ENCODE measurements around the gene UGGT2.
"Not testable (repeated sequence)": the region's sequence is repeated elsewhere in the genome, so short reads cannot be mapped to it uniquely, and the experiment has no call there.

UGGT2 gene

DNA sequence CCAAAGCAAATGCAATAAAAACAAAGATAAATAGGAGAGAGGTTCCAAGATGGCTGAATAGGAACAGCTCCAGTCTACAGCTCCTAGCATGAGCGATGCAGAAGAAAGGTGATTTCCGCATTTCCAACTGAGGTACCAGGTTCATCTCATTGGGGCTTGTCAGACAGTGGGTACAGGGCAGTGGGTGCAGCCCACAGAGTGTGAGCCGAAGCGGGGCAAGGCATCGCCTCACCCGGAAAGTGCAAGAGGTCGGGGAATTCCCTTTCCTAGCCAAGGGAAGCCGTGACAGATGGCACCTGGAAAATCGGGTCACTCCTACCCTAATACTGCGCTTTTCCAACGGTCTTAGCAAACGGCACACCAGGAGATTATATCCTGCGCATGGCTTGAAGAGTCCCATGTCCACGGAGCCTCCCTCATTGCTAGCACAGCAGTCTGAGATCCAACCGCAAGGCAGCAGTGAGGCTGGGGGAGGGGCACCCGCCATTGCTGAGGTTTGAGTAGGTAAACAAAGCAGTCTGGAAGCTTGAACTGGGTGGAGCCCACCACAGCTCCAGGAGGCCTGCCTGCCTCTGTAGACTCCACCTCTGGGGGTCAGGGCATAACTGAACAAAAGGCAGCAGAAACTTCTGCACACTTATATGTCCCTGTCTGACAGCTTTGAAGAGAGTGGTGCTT, 6.6 kb downstream of the UGGT2 start:
- not testable (repeated sequence) for DNase-seq (ENCODE audit: low read depth in 2 of 2)

DNA sequence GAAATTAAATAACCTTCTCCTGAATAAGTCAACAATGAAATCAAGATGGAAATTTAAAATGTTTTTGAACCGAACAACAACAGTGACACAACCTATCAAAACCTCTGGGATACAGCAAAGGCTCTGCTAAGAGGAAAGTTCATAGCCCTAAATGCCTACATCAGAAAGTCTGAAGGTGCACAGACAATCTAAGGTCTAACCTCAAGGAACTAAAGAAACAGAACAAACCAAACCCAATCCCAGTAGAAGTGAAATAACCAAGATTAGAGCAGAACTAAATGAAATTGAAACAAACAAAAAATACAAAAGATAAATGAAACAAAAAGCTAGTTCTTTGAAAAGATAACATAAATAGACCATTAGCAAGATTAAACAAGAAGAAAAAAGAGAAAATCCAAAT, 9.0 kb downstream of the UGGT2 start:
- no peak for DNase-seq (ENCODE audit: low read depth in 2 of 2)

DNA sequence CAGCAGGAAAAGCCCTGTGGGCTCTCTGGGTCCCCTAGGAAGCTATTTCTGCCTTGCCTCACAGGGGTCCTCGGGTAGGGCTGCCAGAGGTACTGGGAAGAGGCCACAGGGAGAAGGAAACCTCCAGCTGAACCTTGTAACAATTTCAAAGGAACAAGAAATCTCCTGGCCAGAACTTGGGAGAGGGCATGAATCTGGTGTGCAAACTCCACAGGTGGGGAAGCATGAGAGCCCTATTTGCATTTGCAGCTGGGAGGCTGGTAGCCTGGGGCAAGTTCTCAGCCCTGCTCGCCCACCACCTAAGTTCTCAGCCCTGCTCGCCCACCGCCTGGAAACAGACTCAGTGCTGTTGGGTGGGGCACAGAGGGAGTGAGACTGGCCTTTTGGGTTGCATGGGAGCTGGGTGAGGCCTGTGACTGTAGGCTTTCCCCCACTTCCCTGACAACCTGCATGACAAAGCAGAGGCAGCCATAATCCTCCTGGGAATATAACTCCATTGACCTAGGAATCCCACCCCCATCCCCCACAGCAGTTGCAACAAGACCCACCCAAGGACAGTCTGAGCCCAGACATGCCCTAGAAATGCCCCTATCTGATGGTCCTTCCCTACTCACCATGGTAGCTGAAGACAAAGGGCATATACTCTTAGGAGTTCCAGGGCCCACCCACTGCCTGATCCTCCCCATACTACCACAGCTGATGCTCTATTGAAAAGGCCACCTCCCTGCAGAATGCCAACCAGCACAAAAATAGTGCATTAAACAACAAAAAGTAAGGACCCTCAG, 11.7 kb downstream of the UGGT2 start:
- no peak for DNase-seq (ENCODE audit: low read depth in 2 of 2)

DNA sequence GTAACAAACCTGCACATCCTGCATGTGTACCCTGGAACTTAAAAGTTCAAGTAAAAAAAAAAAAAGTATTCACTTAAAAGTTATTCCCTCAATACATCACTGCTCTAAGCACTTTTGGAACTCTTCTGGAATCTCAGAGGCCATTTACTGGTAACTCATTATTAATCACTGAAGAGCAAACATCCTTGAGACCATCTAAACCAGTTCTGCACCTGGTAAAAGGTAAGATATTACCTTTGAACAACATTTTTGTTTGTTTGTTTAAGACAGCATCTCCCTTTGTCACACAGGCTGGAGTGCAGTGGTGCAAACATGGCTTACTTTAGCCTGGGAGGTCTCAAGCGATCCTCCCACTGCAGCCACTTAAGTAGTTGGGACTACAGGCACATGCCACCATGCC, 16.7 kb downstream of the UGGT2 start:
- DNase-seq (ENCODE audit: low read depth in 2 of 2): no peak

DNA sequence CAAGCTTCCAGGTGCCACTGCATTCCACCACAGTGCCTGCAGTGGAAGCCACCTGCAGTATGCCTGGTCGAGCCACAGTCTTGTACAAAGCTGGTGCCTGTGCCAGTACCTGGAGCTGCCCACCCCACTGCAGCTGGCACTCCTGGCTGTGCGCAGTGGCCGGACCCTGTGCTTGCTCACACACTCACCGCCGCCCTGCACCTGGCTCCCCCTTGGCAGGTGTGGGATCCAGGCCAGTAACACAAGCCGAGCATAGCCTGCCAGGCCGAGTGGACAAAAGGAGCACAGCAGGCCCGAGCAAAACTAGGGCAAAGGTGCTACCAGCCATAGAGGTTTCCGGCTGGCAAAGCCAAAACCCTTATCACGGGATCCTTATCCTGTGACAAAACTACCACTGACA, 18.5 kb downstream of the UGGT2 start:
- DNase-seq (ENCODE audit: low read depth in 2 of 2): no peak

DNA sequence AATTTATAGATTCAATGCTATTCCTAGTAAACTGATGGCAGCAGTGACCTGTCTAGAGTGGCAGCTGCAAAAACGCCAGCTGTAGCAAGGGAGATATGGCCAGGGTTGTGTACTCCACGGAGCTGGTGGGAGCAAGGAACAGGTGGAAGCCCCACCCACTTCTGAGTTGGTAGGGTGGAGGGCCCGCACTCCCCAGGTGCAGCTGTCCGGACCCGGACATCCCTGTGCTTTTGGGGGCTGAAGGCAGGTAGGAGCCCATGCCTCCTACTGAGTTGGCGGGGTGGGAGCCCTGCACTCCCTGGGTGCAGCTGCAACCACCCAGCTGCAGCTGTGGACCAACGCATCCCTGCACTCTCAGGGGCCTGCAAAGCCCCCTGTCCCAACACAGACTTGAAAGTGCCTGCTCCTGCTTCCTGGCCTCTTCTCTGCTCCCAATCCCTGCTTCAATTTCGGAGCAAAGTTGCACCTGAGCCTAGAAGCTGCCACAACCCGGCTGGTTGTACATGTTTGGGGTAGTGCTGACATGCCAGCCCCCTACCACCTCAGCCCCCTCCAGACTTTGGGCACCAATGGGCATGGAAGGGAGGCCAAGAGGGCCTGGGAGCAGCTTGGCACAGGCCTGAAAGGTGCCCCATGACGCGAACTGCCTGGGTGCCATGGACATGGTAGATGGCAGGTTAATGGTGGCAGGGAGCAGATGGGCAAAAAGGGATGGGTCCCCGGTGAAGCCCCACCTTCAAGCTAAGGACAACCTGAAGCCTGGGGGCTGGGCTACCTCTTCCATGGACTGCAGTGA, 19.8 kb downstream of the UGGT2 start:
- no peak for DNase-seq (ENCODE audit: low read depth in 2 of 2)

DNA sequence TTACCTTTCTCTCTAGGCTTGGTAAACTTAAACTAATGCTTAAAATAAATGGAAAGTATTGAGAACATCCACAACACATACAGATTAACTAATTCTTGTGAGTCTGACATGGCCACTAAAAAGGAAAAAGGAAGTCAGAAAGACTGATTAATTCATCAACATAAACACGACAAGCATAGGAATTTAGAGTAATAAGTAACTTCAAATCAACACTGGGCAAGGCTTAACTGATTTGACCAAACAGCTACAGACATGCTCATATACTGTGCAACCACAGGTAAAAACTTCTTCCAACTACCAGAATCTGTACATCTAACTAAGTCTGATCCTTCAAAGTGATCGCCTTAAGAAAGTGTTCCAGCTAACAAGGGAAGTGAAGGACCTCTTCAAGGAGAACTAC, 20.5 kb downstream of the UGGT2 start:
- DNase-seq (ENCODE audit: low read depth in 2 of 2): no peak

DNA sequence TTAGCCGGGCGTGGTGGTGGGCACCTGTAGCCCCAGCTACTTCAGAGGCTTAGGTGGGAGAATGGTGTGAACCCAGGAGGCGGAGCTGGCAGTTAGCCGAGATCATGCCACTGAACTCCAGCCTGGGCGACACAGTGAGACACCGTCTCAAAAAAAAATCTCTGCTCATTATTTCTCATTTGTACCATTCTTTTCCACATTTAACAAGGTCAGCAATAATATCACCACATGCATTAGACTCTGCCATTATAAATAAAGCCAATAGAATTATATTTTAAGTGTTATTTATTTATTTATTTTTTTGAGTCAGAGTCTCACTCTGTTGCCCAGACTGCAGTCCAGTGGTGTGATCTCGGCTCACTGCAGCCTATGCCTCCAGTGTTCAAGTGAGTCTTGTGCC, 24.2 kb downstream of the UGGT2 start:
- no peak for DNase-seq (ENCODE audit: low read depth in 2 of 2)

DNA sequence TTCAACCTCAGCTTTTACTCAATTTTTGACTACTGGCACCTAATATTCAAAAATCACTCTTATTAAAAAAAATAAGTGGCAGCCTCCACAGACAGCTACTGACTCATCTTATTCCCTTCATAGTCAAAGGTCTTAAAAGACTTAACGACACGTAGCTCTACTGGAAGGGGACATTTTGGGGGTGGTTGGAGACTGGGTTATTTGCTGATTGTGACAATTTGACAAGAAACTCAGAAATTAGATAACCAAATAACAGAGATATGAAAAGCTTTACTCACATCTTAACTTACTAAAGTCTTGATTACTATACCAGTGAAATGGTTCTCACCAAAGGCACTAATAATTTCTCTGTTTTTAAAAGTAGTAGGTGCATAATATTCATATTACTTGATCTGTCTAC, 25.7 kb downstream of the UGGT2 start:
- DNase-seq (ENCODE audit: low read depth in 2 of 2): no peak

DNA sequence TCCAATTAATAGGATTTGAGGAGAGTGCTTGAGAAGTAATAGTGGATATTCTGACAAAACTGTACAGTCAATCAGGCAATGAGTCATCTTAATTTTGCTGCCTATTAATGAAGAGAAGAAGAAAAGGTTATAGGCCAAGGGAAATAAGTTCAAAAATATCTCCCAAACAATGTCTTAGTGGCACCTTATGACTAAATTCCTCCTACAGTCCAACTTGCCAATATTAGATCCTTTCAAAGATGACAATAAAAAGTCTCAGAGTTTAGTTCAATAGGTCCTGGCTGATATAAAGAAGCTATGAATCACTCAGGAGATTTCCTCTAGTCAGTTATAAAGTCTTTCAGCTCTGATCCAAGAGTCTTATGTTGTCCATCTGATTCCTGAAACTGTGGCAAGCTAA, 27.9 kb downstream of the UGGT2 start:
- no peak for DNase-seq (ENCODE audit: low read depth in 2 of 2)

DNA sequence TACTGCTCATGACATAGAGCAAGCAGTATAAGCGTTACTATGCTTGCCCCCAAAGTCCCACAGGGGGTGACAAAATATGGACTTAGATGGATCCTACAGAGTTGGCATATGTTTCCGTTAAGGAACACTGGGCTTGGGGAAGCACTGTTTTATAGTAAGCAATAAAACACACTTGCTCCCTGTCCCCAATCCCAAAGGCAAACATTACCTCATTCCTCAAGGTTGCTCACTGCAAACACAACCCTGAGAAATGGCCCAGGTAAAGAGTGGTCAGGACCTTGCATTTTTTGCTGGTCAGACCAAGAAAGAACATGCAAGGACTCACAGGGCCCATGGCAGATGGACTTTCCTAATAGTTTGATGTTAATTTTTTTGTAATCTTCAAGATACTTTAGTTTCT, 32.3 kb downstream of the UGGT2 start:
- no peak for DNase-seq (ENCODE audit: low read depth in 2 of 2)

DNA sequence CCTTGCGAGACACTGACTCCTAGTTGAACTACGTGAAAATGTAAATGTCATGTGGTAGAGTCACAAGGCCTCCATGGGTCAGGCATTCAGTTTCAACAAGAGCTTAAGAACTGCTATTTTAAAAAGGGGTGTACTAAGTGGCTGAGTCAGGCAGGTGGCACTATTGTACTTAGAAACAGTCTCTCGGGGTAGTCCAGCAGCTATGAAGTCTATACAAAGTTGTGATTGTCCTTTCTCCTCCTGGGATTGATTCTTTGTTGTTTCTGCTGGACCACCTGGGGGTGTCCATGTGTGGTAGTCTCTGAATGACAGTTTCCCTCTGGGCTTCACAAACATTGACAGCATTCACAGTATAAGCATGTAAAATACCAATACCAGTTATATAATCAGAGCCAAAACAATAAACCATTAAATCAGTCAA, 33.0 kb downstream of the UGGT2 start:
- DNase-seq (ENCODE audit: low read depth in 2 of 2): no peak

DNA sequence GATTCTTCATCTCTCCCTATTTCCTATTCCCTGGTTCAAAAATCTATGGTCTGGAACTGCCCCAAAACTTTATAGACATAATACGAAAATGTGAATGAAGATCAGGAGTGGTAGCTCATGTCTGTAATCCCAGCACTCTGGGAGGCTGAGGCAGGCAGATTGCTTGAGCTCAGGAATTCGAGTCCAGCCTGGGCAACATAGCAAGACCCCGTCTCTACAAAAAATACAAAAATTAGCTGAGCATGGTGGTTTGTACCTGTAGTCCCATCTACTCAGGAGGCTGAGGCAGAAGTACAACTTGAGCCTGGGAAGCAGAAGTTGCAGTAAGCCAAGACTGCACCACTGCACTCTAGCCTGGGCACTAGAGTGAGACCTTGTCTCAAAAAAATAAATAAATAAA, 35.1 kb downstream of the UGGT2 start:
- no peak for DNase-seq (ENCODE audit: low read depth in 2 of 2)

DNA sequence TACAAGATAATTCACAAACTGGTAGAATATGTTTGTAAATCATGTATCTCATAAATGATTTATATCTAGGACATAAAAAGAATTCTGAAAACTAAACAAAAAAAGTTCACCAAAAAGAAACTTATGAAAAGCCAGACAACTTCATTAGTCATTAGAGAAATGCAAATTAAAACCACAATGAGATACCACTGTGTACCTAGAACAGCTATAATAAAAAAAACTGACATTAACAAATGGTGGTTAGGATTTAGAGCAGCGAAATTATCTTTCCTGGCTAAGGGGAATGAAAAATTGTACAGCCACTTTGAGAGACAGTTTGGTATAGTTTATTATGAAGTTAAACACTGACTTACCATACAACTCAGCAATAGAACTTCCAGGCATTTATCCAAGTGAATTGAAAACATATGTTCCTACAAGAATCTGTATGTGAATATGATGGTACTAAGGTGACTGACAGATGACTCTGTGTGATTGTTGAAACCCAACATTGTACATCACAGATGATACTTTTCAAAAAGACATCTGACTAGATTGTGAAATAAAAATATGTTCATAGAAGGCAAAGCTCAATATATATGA, 41.8 kb downstream of the UGGT2 start:
- DNase-seq (ENCODE audit: low read depth in 2 of 2): no peak

DNA sequence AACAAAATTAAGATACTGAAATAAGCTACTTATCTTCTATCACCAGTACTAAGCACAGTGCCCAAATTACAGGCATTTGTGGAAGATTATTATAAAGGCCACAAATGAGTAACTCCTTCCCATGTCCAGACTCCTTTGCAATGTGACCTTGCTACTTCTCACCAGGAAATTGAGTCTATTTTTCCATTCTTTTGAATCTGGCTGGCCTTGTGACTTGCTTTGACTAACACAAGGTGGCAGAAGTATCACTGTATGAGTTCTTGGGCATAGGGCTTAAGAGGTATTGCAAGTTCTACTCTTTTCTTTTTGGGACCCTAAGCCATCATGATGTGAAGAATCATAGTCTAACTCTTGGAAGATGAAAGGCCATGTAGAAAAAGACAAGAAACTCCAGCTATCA, 49.9 kb downstream of the UGGT2 start:
- DNase-seq (ENCODE audit: low read depth in 2 of 2): no peak

DNA sequence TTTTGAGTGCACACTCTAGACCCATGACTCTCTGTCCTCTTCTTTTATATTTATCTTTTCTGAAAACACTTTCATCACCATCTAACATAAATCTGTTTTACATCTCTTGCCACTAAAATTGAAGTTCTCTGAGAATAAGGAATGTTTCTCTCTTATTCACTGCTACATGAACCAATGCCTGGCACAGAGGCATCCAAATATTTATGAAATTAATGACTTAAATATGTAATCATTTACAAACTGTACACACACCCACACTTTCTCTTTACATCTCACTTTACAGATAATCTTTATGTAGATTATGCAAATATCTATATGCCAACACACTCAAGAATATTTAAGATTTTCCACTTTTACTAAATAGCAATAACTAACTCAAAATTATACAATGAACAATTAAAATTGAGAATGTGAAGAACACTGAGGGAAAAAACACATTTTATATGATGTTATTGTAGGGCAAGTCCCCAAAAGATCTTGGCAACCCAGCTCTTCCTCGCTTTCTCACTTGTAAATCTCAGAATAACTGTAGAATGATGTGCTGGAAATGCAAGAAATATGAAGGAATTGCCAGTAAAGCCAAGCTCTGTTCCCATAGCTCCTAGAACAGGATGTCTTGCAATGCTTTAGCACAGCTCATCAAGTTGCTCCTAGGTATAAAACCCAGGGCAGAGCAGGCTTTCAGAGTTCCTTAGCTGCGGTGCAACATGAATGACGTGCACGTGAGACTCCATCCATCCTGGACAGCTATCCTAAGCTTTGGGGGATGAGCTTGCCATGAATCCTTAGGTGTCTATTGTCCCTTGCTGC, 50.7 kb downstream of the UGGT2 start:
- no peak for DNase-seq (ENCODE audit: low read depth in 2 of 2)

DNA sequence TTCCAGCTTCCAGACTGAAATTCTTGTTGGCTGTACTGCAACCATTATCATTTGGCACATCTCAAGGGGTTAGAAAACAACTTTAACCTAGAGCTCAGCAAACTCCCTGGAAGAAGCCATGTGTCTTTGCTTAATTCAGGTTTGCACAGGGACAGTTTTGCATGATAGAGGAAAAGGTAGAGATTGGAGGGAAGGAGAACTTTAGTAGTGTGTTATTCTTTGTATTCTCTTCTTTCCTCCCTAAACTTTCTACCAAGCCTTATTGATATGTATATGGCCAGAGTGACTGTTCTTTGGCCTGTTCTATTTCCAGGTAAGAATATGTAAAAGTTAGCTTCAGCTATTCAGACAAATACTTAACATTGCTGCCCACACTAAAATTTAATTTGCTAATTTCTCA, 53.1 kb downstream of the UGGT2 start:
- DNase-seq (ENCODE audit: low read depth in 2 of 2): no peak

DNA sequence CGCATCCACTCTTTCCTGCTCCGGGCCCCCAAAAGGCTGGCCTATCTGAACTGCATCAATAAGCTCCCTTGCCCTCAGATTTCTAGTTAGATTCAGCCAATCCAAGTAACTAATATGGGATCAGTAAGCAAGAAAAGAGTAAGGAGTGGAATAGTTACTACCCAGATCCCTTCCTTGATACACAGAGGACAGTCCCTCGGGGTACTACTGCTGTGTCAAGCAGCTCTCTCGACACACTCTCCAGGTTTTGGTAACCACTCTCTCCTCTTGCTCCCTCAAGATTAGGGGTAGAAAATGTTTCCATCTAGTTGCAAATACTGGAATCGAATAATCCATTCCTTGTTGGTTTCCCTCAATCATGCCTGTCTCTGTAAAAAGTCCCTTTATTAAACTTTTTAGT, 65.4 kb downstream of the UGGT2 start:
- no peak for DNase-seq (ENCODE audit: low read depth in 2 of 2)

DNA sequence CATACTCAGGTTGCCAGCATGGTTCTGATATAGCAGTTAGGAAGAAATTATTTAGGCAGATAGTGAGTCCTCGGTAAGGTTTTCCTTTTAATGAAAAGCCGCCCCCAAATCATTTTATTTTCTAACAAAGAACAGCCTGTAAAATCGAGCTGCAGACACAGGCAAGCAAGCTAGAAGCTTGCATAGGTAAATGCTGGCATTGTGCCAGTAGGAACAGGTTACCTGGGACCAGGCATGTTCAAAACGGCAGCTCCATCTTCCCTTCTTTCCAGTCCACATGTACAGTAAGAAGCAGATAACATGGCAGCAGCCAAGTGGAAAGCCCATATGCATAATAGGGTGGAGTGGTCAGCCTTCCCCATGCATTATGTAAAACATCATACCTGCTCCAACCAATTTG, 71.1 kb downstream of the UGGT2 start:
- DNase-seq (ENCODE audit: low read depth in 2 of 2): no peak

DNA sequence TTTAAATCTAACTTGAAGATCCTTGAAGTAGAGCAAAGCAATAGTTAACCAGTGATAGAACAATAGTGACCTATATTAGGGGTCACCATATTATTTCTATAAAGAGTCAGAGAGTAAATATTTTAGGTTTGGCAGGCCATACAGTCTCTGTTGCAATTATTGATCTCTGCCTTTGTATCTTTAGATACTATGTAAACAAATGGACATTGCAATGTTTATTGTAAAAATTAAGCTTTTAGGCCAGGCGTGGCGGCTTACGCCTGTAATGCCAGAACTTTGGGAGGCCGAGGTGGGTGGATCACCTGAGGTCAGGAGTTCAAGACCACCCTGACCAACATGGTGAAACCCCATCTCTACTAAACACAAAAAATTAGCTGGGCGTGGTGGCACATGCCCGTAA, 80.5 kb downstream of the UGGT2 start:
- not testable (repeated sequence) for DNase-seq (ENCODE audit: low read depth in 2 of 2)

DNA sequence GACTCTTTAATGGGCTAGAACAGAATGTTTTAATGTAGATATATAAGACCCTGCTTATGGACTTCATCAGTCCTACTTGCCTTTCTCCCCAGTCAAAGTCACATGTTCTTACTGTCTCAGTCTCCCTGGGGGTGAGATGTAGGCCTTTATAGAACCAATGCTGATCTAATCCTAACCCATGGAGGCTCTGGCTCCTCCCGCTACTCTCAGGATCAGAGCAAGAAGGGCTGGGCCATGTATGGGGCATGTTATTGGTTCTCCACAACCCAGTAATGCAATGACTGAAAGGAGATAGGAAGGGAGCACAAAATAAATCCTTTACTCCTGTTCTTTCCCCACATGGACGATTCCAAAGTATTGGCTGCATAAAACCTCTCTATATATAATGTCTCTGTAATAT, 82.3 kb downstream of the UGGT2 start:
- DNase-seq (ENCODE audit: low read depth in 2 of 2): no peak

DNA sequence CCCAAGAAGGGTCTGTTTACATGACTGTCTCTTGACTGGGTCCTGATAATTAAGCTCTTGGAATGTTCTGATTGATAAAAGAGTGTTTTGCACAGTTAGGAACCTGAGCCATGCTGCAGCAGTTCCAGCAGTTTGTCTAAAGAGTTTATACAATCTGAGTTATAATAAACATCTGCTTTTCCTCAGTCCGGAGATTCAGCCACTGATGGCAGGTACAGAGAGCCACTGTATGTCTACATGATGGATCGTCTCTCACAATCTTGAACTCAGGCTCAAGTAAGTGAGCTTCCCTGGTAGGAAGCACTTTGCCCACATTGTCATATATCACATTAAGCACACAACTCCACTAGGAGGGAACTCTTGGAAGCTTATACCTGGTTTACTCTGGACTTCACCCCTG, 84.3 kb downstream of the UGGT2 start:
- no peak for DNase-seq (ENCODE audit: low read depth in 2 of 2)
